Muscle of arm (tissue), 14 donors: ENCODE results near the gene ADARB2. TPM values are rescaled to one million over a fixed set of nuclear protein-coding genes. Genes with fewer than 3 reads are reported as not detected.
"Not testable (repeated sequence)": the region's sequence is repeated elsewhere in the genome, so short reads cannot be mapped to it uniquely, and the experiment has no call there.

Experiments
- DNase-seq: peaks from one replicate; pipeline ENCODE4 v3.0.0-alpha.2; 2013
- long read RNA-seq, 11 donors: transcript quantifications; one replicate each; lab custom pipeline, GENCODE V29; 2026
- polyA plus RNA-seq, 12 donors: library from polyadenylated mRNA; unstranded; fragments of 120-200 nt; gene quantifications; one replicate each; pipeline ENCODE4 v1.2.1, GENCODE V29; 2013; ENCODE audit not compliant: insufficient read length in 12 of 12

ADARB2 gene
- polyA plus RNA-seq, result under 1 TPM in 10 of 12 donors, not detected in 2; 0.07 to 0.48 (median 0.32) TPM
- long read RNA-seq, donor 1, result 0 reads
- long read RNA-seq, donor 2, result 0 reads
- long read RNA-seq, donor 3, result 0 reads
- long read RNA-seq, donor 4, result 0 reads
- long read RNA-seq, donor 5, result 0 reads
- long read RNA-seq, donor 6, result 0 reads
- long read RNA-seq, donor 7, result 0 reads
- long read RNA-seq, donor 8, result 0 reads
- long read RNA-seq, donor 9, result 0 reads
- long read RNA-seq, donor 10, partial matches to known transcripts, result 0 of 1 reads
- long read RNA-seq, donor 10, other reads (novel, unspliced or antisense), result 0 of 1 reads
- long read RNA-seq, donor 11, result 0 reads

GRCh38 chr10:1737222-1738061, at the start of gene ADARB2:
Gene ADARB2 (minus strand): TSS chr10:1737525.
- DNase-seq, result peak; percentile 46

GRCh38 chr10:1785835-1786234, 48.5 kb upstream of the ADARB2 start:
- DNase-seq, result no peak

- DNase-seq, result no peak
These were observed 45.5 kb upstream of the ADARB2 start for GRCh38 chr10:1782841-1783240.

- DNase-seq, result no peak
These were observed 42.5 kb upstream of the ADARB2 start for GRCh38 chr10:1779796-1780195.

GRCh38 chr10:1778375-1778969, 41.1 kb upstream of the ADARB2 start:
- DNase-seq, result no peak

GRCh38 chr10:1776127-1776662, 38.9 kb upstream of the ADARB2 start:
- no peak for DNase-seq

- DNase-seq, result no peak
These were observed 37.5 kb upstream of the ADARB2 start for GRCh38 chr10:1774796-1775195.

- DNase-seq, result not testable (repeated sequence)
These were observed 35.9 kb upstream of the ADARB2 start for GRCh38 chr10:1773204-1773603.

GRCh38 chr10:1766049-1766448, 28.7 kb upstream of the ADARB2 start:
- no peak for DNase-seq

- no peak for DNase-seq
These were observed 24.8 kb upstream of the ADARB2 start for GRCh38 chr10:1762076-1762475.

GRCh38 chr10:1754506-1755153, 17.3 kb upstream of the ADARB2 start:
- no peak for DNase-seq

GRCh38 chr10:1752153-1752552, 14.8 kb upstream of the ADARB2 start:
- no peak for DNase-seq

GRCh38 chr10:1747590-1748157, 10.3 kb upstream of the ADARB2 start:
- DNase-seq, result no peak

- no peak for DNase-seq
These were observed 9.5 kb upstream of the ADARB2 start for GRCh38 chr10:1746796-1747195.

GRCh38 chr10:1745780-1746456, 8.6 kb upstream of the ADARB2 start:
- no peak for DNase-seq

GRCh38 chr10:1744524-1744923, 7.2 kb upstream of the ADARB2 start:
- DNase-seq, result no peak

GRCh38 chr10:1743141-1743540, 5.8 kb upstream of the ADARB2 start:
- no peak for DNase-seq

GRCh38 chr10:1741450-1741849, 4.1 kb upstream of the ADARB2 start:
- DNase-seq, result no peak

- no peak for DNase-seq
These were observed 2.4 kb upstream of the ADARB2 start for GRCh38 chr10:1739751-1740150.

- no peak for DNase-seq
These were observed 1.6 kb upstream of the ADARB2 start for GRCh38 chr10:1738950-1739349.

GRCh38 chr10:1736972-1737221, 428 bp downstream of the ADARB2 start:
- DNase-seq, result no peak
